Kidney (tissue), 14 donors: ENCODE data around the gene GINS3. TPM values are rescaled to one million over a fixed set of nuclear protein-coding genes. Genes with fewer than 3 reads are reported as not detected.

Source experiments
- DNase-seq, 5 donors: peaks; one replicate each; pipeline ENCODE4 v3.0.0-alpha.2; 2013 to 2020
- FAIRE-seq: peaks from 2 replicates; lab custom pipeline; 2012; peaks lifted over from hg19 to GRCh38; lab: Jason Lieb, UNC
- H3K27ac ChIP-seq, 2 donors: one replicate each; pipeline ENCODE4 v1.7.0; 2013; ENCODE audit warnings: low read depth in 2 of 2, low read length in 2 of 2, inconsistent platforms in 1 of 2
- H3K27me3 ChIP-seq: one replicate; pipeline ENCODE4 v1.7.1; 2013; ENCODE audit warnings: low read length, inconsistent platforms; ENCODE audit not compliant: control insufficient read depth, insufficient read depth
- H3K36me3 ChIP-seq, 3 donors: one replicate each; pipeline versions ENCODE4 v1.7.0 to v1.7.1; 2013; ENCODE audit warnings: low read length in 3 of 3, control low read depth in 1 of 3, inconsistent platforms in 1 of 3; ENCODE audit not compliant: insufficient read depth in 3 of 3, control insufficient read depth in 2 of 3
- H3K4me1 ChIP-seq, 3 donors: one replicate each; pipeline versions ENCODE4 v1.7.0 to v1.7.1; 2013; ENCODE audit warnings: low read length in 3 of 3, inconsistent platforms in 1 of 3, low read depth in 1 of 3; ENCODE audit not compliant: control insufficient read depth in 2 of 3, insufficient read depth in 2 of 3
- H3K4me3 ChIP-seq, 3 donors: one replicate each; pipeline versions ENCODE4 v1.7.0 to v1.8.1; 2013; ENCODE audit warnings: low read length in 3 of 3, control low read depth in 1 of 3, inconsistent platforms in 1 of 3
- H3K9ac ChIP-seq, 3 donors: one replicate each; pipeline versions ENCODE4 v1.7.0 to v1.7.1; 2013; ENCODE audit warnings: low read length in 3 of 3, control low read depth in 1 of 3, inconsistent platforms in 1 of 3
- H3K9me3 ChIP-seq, 3 donors: one replicate each; pipeline versions ENCODE4 v1.7.0 to v1.7.1; 2013; ENCODE audit warnings: low read length in 3 of 3, control low read depth in 1 of 3, inconsistent platforms in 1 of 3; ENCODE audit not compliant: control insufficient read depth in 2 of 3, insufficient read depth in 1 of 3
- intact Hi-C: fragments of 100-400 bp; cut with DNase I; formaldehyde crosslinking; loops from one replicate; pipeline ENCODE4 v1.11.1; 2022
- polyA plus RNA-seq: library from polyadenylated mRNA; stranded (reverse); fragments of 350-450 nt; fragmentation: Illumina TruSeq; extraction: RNeasy Lipid Tissue Mini Kit (QIAGEN cat#74804); gene quantifications from one replicate; pipeline ENCODE4 v1.2.3, GENCODE V29; 2014; ENCODE audit warnings: low read depth, low replicate concordance; ENCODE audit not compliant: insufficient read depth
- total RNA-seq: library from RNA; stranded (reverse); fragmentation: NEBNext Ultra II Directional; extraction: Animal tissue kit (Norgen Biotek cat#: 25700); gene quantifications from one replicate; pipeline ENCODE4 v1.2.1, GENCODE V29; 2021
- TF ChIP-seq, protein P1 (sequence below): IDR thresholded peaks from 3 replicates; pipeline ENCODE4 v1.5.1; 2012; ENCODE audit warnings: mild to moderate bottlenecking, moderate library complexity, borderline replicate concordance; ENCODE audit not compliant: insufficient read depth; ENCODE audit errors: extremely low read depth
- donor health status: control.
- donor health status: control.
- donor health status: control.
- donor health status: control.
- donor health status: control.
- donor health status: DM: yes; HTN: yes; CAD: no.
- donor health status: Normal renal cell carcinoma (clear cell type).

GINS3 gene
- total and polyA plus RNA-seq, 2 donors from 2014 or later = 2.4 to 2.6 TPM

DNA sequence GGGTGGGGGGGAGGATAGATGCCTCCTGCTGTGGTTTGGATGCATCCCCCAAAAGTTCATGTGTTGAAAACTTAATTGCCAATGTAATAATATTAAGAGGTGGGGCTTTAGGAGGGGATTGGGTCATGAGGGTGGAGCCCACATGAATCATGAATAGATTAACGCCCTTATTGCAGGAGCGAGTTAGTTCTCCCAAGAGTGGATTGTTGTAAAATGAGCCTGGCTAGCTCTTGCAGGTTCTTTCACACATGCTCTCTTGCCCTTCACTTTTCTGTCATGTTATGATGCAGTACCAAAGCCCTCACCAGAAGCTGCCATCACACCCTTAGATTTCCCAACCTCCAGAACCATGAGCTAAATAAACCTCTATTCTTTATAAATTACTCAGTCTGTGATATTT is 52.0 kb downstream of the GINS3 start:
- Histone ChIP-seq H3K4me1 (no peaks in the 10 kb centered on the region), H3K36me3 (no peaks in the 10 kb centered on the region), H3K4me3 (no peak overlapping the region), H3K9ac (no peak overlapping the region), H3K27ac (no peak overlapping the region), H3K27me3 (no peaks in the 10 kb centered on the region), H3K9me3 (no peaks in the 10 kb centered on the region)
- intact Hi-C loops = no loop called here
- FAIRE-seq (no peak), DNase-seq (no peak)
- TF ChIP-seq, protein P1, sequence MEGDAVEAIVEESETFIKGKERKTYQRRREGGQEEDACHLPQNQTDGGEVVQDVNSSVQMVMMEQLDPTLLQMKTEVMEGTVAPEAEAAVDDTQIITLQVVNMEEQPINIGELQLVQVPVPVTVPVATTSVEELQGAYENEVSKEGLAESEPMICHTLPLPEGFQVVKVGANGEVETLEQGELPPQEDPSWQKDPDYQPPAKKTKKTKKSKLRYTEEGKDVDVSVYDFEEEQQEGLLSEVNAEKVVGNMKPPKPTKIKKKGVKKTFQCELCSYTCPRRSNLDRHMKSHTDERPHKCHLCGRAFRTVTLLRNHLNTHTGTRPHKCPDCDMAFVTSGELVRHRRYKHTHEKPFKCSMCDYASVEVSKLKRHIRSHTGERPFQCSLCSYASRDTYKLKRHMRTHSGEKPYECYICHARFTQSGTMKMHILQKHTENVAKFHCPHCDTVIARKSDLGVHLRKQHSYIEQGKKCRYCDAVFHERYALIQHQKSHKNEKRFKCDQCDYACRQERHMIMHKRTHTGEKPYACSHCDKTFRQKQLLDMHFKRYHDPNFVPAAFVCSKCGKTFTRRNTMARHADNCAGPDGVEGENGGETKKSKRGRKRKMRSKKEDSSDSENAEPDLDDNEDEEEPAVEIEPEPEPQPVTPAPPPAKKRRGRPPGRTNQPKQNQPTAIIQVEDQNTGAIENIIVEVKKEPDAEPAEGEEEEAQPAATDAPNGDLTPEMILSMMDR = no peak

DNA sequence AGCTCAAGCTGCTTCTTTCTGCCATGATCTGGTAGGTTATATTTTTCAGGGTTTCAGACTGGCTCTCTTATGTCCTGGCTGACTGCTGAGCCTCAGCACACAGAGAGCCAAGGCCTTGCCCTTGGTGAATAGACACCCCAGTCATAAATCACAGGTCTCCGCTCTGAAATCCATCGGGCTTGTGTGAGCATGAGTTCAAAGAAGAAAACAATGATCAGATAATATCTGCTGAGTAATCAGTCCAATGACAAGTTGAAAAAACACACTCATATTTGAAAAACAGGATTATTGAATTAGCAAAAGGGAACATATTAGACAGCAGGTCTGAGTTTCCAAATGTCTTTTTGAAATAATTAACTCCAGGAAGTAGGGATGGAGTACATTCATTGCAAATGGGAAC is 56.6 kb downstream of the GINS3 start:
- DNase-seq (peak in 1 of 5 donors; percentile 9), FAIRE-seq (no peak)
- intact Hi-C loops = no loop called here
- Histone ChIP-seq H3K4me1 (no peaks in the 10 kb centered on the region), H3K27ac (no peak overlapping the region), H3K9me3 (no peaks in the 10 kb centered on the region), H3K27me3 (no peaks in the 10 kb centered on the region), H3K4me3 (no peak overlapping the region), H3K9ac (no peak overlapping the region), H3K36me3 (no peaks in the 10 kb centered on the region)
- TF ChIP-seq, protein P1 = no peak

DNA sequence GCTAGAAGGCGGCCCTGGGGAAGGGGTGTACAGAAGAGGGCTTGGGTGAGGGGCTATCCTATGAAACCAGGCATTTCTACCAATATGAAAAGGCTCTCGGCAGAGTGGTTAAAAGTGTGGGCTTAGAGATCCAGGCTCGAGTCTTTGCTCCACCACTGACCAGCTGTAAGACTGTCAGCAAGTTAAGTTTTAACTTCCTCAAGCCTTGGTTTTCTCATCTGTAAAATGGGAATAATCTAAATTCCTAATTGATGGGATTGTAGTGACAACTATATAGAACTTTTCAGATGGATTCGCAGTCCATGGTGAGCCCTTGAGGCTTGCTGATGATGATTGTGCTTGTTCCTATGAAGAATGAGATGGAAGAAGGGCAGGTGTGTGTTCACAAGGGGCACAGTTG is 57.0 kb downstream of the GINS3 start:
- intact Hi-C loops = no loop called here
- TF ChIP-seq, protein P1 = no peak
- Histone ChIP-seq H3K36me3 (no peaks in the 10 kb centered on the region), H3K9me3 (no peaks in the 10 kb centered on the region), H3K27me3 (no peaks in the 10 kb centered on the region), H3K9ac (no peak overlapping the region), H3K4me3 (no peak overlapping the region), H3K4me1 (no peaks in the 10 kb centered on the region), H3K27ac (no peak overlapping the region)
- FAIRE-seq (no peak), DNase-seq (no peak)

DNA sequence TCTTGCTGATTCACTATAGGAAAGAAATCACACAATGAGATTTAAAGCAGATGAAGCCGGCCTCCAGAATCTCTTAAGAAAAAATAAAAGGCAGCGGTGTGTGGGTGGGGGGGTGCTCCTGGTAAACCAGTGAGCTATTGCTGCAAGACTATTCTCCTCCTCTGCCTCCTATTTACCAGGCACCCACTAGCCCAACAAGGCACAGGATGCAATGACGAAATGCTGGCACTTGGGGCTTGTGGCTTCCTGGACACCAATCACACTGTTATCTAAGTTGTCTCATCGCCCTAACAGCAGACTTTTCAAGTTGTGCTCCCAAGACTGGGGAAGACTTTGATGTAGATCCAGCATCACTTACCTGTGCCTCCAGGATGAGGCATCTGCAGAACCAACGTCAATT is 57.5 kb downstream of the GINS3 start:
- FAIRE-seq (no peak), DNase-seq (no peak)
- TF ChIP-seq, protein P1 = no peak
- H3K9me3 ChIP-seq = no peaks in the 10 kb centered on the region
- H3K27me3 ChIP-seq = no peaks in the 10 kb centered on the region
- H3K4me3 ChIP-seq = no peak overlapping the region
- H3K36me3 ChIP-seq = no peaks in the 10 kb centered on the region
- no peaks in the 10 kb centered on the region for H3K4me1 ChIP-seq
- intact Hi-C loops = no loop called here
- no peak overlapping the region for H3K27ac ChIP-seq
- H3K9ac ChIP-seq = no peak overlapping the region
